Mesendoderm (in vitro differentiated cells): Measurements from ENCODE around the gene KCNA10.

Experiments used
- DNase-seq: peaks from one replicate; pipeline ENCODE4 v3.0.0; 2013
- H2AK5ac ChIP-seq: 2 replicates; pipeline ENCODE4 v1.6.1; 2013; ENCODE audit warnings: low read length, inconsistent platforms
- H2BK120ac ChIP-seq: 2 replicates; pipeline ENCODE4 v1.6.1; 2013; ENCODE audit warnings: low read depth, mild to moderate bottlenecking, low read length, moderate library complexity, mixed read lengths
- H2BK15ac ChIP-seq: replicated peaks from 2 replicates; pipeline ENCODE4 v1.6.1; 2013; ENCODE audit warnings: low read depth, mild to moderate bottlenecking, moderate library complexity
- H2BK5ac ChIP-seq: 2 replicates; pipeline ENCODE4 v1.6.1; 2013; ENCODE audit warnings: low read length, inconsistent platforms
- H3K18ac ChIP-seq: 2 replicates; pipeline ENCODE4 v1.6.1; 2013; ENCODE audit warnings: mild to moderate bottlenecking, low read length, mixed read lengths
- H3K23ac ChIP-seq: one replicate; pipeline ENCODE4 v1.6.1; 2013; ENCODE audit warnings: low read length
- H3K27ac ChIP-seq: 2 replicates; pipeline ENCODE4 v1.5.1; 2013; ENCODE audit warnings: low read depth, mild to moderate bottlenecking, inconsistent platforms, low read length, moderate library complexity
- H3K27me3 ChIP-seq: 2 replicates; pipeline ENCODE4 v1.6.1; 2013; ENCODE audit warnings: low read length, control low read depth, mild to moderate bottlenecking, inconsistent platforms; ENCODE audit not compliant: insufficient read depth, poor library complexity
- H3K36me3 ChIP-seq: 2 replicates; pipeline ENCODE4 v1.6.1; 2013; ENCODE audit warnings: low read length, inconsistent platforms; ENCODE audit not compliant: control insufficient read depth, insufficient read depth
- H3K4ac ChIP-seq: one replicate; pipeline ENCODE4 v1.6.1; 2013; ENCODE audit warnings: low read depth, mild to moderate bottlenecking, low read length, moderate library complexity
- H3K4me1 ChIP-seq: 2 replicates; pipeline ENCODE4 v1.6.1; 2013; ENCODE audit warnings: low read depth, low read length, inconsistent platforms; ENCODE audit not compliant: control insufficient read depth
- H3K4me2 ChIP-seq: 2 replicates; pipeline ENCODE4 v1.6.1; 2013; ENCODE audit warnings: low read length
- H3K4me3 ChIP-seq: 2 replicates; pipeline ENCODE4 v1.5.1; 2013; ENCODE audit warnings: mild to moderate bottlenecking, low read length
- H3K56ac ChIP-seq: one replicate; pipeline ENCODE4 v1.6.1; 2013; ENCODE audit warnings: low read length
- H3K79me1 ChIP-seq: 2 replicates; pipeline ENCODE4 v1.6.1; 2013; ENCODE audit warnings: low read length, inconsistent platforms
- H3K79me2 ChIP-seq: 2 replicates; pipeline ENCODE4 v1.6.1; 2013; ENCODE audit warnings: mild to moderate bottlenecking, low read length; ENCODE audit not compliant: control insufficient read depth, insufficient read depth
- H3K9ac ChIP-seq: 2 replicates; pipeline ENCODE4 v1.6.1; 2013; ENCODE audit warnings: low read length, inconsistent platforms
- H4K5ac ChIP-seq: one replicate; pipeline ENCODE4 v1.6.1; 2013; ENCODE audit warnings: low read length
- H4K8ac ChIP-seq: one replicate; pipeline ENCODE4 v1.6.1; 2013; ENCODE audit warnings: low read depth, mild to moderate bottlenecking, control low read depth, low read length, moderate library complexity
- WGBS: extraction: QIAGEN DNeasy Blood & Tissue Kit; methylation state at CpG from one replicate; pipeline ENCODE4 v1.1.7; 2013; ENCODE audit warnings: low lambda C conversion rate, missing lambda C conversion rate; ENCODE audit not compliant: insufficient coverage; ENCODE audit errors: extremely low coverage; 5-methylcytosine and 5-hydroxymethylcytosine counted together

The KCNA10 gene

DNA sequence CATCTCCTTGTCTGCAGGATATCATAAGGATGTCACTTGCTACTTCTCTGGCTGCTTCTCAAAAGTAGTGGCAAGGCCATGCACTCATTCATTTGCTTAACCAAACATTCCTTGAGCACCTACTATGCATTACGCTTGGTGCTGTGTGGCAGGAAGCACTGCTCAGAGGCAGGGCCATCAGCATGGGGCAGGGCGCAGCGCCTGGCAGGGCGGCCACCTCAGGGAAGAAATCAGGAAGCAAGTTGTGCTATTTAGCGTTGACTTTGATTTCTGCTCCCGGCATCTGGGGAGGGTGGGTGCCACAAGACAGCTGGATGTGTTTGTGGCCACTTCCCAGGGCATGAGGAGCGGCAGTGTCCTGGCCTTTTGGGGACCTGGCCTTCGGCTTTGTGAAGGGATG, 40.1 kb downstream of the KCNA10 start:
- WGBS, result no CpG with 5 or more reads among the region's 8 CpGs
- no peak overlapping the region for H3K9ac ChIP-seq

DNA sequence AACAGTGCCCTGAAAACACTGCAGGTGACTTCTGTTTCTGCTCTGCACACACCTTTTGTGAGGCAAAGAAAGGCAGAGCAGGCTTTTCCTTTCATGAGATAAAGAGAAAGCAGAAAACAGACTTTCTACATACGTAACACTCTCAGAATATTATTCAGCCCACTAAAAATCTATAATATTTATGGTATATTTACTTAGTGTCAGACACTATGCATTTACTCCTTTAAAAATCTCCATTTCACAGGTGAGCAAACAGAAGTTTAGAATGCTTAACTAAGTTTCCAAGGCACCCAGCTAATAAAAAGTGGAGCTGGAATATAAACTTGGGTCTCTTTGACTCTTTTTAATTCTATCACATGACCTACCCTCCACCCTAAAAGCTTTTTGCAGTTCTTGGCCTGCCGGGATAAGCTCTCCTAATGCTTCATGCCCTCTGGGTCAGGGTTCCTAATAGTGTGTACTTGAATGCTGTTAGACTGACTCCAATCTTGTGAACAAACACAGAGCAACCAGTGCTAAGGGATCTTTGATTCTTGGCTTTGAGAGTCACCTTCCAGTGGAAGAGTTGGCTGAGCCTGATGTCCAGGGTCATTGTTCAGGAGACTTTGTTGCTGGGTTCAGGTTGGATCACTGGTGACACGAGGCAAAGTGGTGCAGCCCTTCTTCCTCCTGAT, 40.9 kb downstream of the KCNA10 start:
- no peak overlapping the region for H4K5ac ChIP-seq
- H2BK5ac ChIP-seq, result no peak overlapping the region
- no peak overlapping the region for H3K27ac ChIP-seq
- no peak overlapping the region for H2BK15ac ChIP-seq
- H3K9ac ChIP-seq, result no peak overlapping the region
- H3K36me3 ChIP-seq, result no peaks in the 10 kb centered on the region
- no peaks in the 10 kb centered on the region for H3K4me1 ChIP-seq
- no peak overlapping the region for H3K4ac ChIP-seq
- WGBS, result no CpG with 5 or more reads among the region's 3 CpGs
- no peak overlapping the region for H2BK120ac ChIP-seq
- H3K79me2 ChIP-seq, result no peaks in the 10 kb centered on the region
- no peak overlapping the region for H4K8ac ChIP-seq
- H3K56ac ChIP-seq, result no peak overlapping the region
- no peak overlapping the region for H3K4me2 ChIP-seq
- no peak for DNase-seq
- no peak overlapping the region for H3K23ac ChIP-seq
- H3K18ac ChIP-seq, result no peak overlapping the region
- H3K27me3 ChIP-seq, result no peaks in the 10 kb centered on the region
- H3K79me1 ChIP-seq, result no peaks in the 10 kb centered on the region
- no peak overlapping the region for H2AK5ac ChIP-seq
- no peak overlapping the region for H3K4me3 ChIP-seq

More for the DNA sequence above, 40.1 kb downstream of the KCNA10 start:
- H3K4ac ChIP-seq, result no peak overlapping the region
- H4K8ac ChIP-seq, result no peak overlapping the region
- H2AK5ac ChIP-seq, result no peak overlapping the region
- no peak overlapping the region for H2BK5ac ChIP-seq
- no peak overlapping the region for H4K5ac ChIP-seq
- no peaks in the 10 kb centered on the region for H3K79me1 ChIP-seq
- no peaks in the 10 kb centered on the region for H3K27me3 ChIP-seq
- no peak overlapping the region for H2BK15ac ChIP-seq
- H3K4me2 ChIP-seq, result no peak overlapping the region
- H3K27ac ChIP-seq, result no peak overlapping the region
- H3K36me3 ChIP-seq, result no peaks in the 10 kb centered on the region
- H2BK120ac ChIP-seq, result no peak overlapping the region
- H3K23ac ChIP-seq, result no peak overlapping the region
- no peak for DNase-seq
- no peaks in the 10 kb centered on the region for H3K4me1 ChIP-seq
- no peak overlapping the region for H3K4me3 ChIP-seq
- H3K56ac ChIP-seq, result no peak overlapping the region
- no peaks in the 10 kb centered on the region for H3K79me2 ChIP-seq
- no peak overlapping the region for H3K18ac ChIP-seq

DNA sequence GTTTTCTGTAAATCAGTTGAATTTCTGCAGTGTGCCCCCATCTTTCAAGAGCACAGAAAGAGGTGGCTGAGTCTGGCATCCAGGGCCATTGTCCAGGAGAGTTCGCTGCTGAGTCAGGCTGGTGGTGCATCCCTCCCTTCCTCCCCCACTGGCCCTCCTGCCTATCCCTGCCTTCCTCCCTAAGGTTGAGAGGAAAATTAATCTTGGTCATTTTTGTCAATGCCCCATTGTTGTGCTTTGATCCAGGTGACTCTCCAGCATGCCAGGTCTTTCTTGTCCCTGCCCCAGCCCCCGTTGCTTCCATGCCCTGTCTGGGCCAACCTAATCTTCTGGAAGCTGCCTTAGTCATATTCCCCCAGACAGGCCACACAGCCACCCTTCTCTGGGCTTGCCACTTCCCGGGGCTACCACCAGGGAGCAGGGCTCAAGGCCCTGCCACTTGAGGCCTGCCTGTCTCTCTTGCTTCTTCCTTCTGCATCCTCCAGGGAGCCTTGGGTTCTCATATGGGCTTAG, 41.5 kb downstream of the KCNA10 start:
- no peaks in the 10 kb centered on the region for H3K79me1 ChIP-seq
- H3K27ac ChIP-seq, result no peak overlapping the region
- H3K79me2 ChIP-seq, result no peaks in the 10 kb centered on the region
- DNase-seq, result peak; percentile 57
- H3K36me3 ChIP-seq, result no peaks in the 10 kb centered on the region
- no peak overlapping the region for H3K56ac ChIP-seq
- no CpG with 5 or more reads among the region's 3 CpGs for WGBS
- no peaks in the 10 kb centered on the region for H3K27me3 ChIP-seq
- H3K23ac ChIP-seq, result no peak overlapping the region
- H2BK5ac ChIP-seq, result no peak overlapping the region
- no peak overlapping the region for H3K4ac ChIP-seq
- no peak overlapping the region for H3K4me2 ChIP-seq
- no peak overlapping the region for H2BK120ac ChIP-seq
- no peaks in the 10 kb centered on the region for H3K4me1 ChIP-seq
- H3K18ac ChIP-seq, result no peak overlapping the region
- H2AK5ac ChIP-seq, result no peak overlapping the region
- H3K9ac ChIP-seq, result no peak overlapping the region
- no peak overlapping the region for H4K5ac ChIP-seq
- H3K4me3 ChIP-seq, result no peak overlapping the region
- H2BK15ac ChIP-seq, result no peak overlapping the region
- no peak overlapping the region for H4K8ac ChIP-seq

DNA sequence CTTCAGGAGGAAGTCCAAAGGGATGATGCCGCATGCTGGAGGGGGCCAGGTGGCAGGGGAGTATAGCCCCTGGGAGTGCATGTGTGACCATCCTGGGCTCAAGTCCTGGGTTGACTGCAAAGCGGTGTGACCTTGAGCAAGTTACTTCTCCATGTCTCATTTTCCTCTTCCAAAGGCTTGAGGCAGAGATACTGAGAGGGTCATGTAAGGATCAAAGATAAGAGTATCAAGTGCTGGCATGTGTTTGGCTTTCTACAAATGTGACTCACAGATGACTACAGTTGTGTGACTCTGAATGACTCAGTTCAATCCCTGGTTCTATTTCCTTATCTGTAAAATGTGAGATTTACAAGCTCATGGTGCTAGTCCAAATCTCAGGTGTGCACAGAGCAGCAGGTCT, 41.9 kb downstream of the KCNA10 start:
- no peak overlapping the region for H2BK120ac ChIP-seq
- no peak overlapping the region for H3K27ac ChIP-seq
- H3K23ac ChIP-seq, result no peak overlapping the region
- H3K79me1 ChIP-seq, result no peaks in the 10 kb centered on the region
- H4K8ac ChIP-seq, result no peak overlapping the region
- no CpG with 5 or more reads among the region's 2 CpGs for WGBS
- H3K4me3 ChIP-seq, result no peak overlapping the region
- H3K18ac ChIP-seq, result no peak overlapping the region
- H3K4ac ChIP-seq, result no peak overlapping the region
- H2BK5ac ChIP-seq, result no peak overlapping the region
- no peaks in the 10 kb centered on the region for H3K4me1 ChIP-seq
- no peak overlapping the region for H3K9ac ChIP-seq
- no peak overlapping the region for H2BK15ac ChIP-seq
- H3K36me3 ChIP-seq, result no peaks in the 10 kb centered on the region
- no peak overlapping the region for H2AK5ac ChIP-seq
- no peaks in the 10 kb centered on the region for H3K27me3 ChIP-seq
- H3K79me2 ChIP-seq, result no peaks in the 10 kb centered on the region
- H3K56ac ChIP-seq, result no peak overlapping the region
- no peak overlapping the region for H3K4me2 ChIP-seq
- no peak overlapping the region for H4K5ac ChIP-seq
- DNase-seq, result peak; percentile 46

DNA sequence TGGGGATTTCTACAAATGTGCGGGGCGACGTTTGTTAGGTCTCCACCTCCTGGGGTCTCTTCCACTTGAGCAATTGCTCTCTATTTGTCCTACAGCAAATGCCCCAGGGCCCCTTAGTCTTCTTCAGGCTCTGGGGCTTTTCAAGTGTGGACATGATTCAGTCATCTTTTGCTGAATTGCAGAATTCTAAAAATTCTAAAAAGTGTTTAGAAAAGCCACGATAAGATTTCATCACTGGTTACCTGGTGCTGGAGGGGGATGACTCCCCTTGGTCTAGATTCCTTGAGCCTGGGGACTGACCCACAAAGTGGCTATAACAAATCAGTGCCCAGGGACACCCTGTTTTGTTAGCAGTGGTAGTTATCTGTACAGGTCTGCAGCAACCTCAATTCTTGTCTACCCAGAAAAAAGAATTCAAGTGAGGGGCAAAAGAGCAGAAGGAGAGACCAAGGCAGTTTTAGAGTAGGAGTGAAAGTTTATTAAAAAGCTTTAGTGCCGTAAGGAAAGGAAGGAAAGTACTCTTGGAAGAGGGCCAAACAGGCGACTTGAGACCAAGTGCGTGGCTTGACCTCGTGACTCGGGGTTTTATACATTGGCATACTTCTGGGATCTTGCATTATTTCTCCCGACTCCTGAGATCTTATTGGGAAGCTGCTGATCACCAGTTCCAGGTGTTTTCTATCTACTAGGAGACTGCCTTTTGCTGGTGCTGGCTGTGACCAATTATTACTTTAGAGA, 42.8 kb downstream of the KCNA10 start:
- Histone ChIP-seq H3K27ac (no peak overlapping the region), H3K79me2 (no peaks in the 10 kb centered on the region), H4K8ac (no peak overlapping the region)

More for the DNA sequence above, 42.8 kb downstream of the KCNA10 start:
- H3K36me3 ChIP-seq, result no peaks in the 10 kb centered on the region
- H2BK15ac ChIP-seq, result no peak overlapping the region
- no peak overlapping the region for H3K4me2 ChIP-seq
- no peak overlapping the region for H3K18ac ChIP-seq
- no peak overlapping the region for H2AK5ac ChIP-seq
- no peak overlapping the region for H3K4ac ChIP-seq
- WGBS, result no CpG with 5 or more reads among the region's 10 CpGs
- no peak overlapping the region for H2BK120ac ChIP-seq
- H4K5ac ChIP-seq, result no peak overlapping the region
- no peak overlapping the region for H2BK5ac ChIP-seq
- no peaks in the 10 kb centered on the region for H3K79me1 ChIP-seq
- H3K56ac ChIP-seq, result no peak overlapping the region
- H3K23ac ChIP-seq, result no peak overlapping the region
- no peaks in the 10 kb centered on the region for H3K27me3 ChIP-seq
- no peak overlapping the region for H3K9ac ChIP-seq
- DNase-seq, result no peak
- no peaks in the 10 kb centered on the region for H3K4me1 ChIP-seq
- no peak overlapping the region for H3K4me3 ChIP-seq
